Osteoblast (primary cell): Measurements from ENCODE around the gene FAM156A. TPM values are rescaled to one million over a fixed set of nuclear protein-coding genes. Genes with fewer than 3 reads are reported as not detected.
"Not testable (repeated sequence)": the region's sequence is repeated elsewhere in the genome, so short reads cannot be mapped to it uniquely, and the experiment has no call there.

Experiments
- DNase-seq: peaks from one replicate; pipeline ENCODE4 v3.0.0; 2011; ENCODE audit warnings: low spot score, mixed read lengths; ENCODE audit not compliant: insufficient read length; ENCODE audit errors: missing footprints
- H2AFZ ChIP-seq: 2 replicates; pipeline ENCODE4 v1.6.0; 2011; ENCODE audit warnings: mild to moderate bottlenecking, low read length
- H3K27ac ChIP-seq: 2 replicates; pipeline ENCODE4 v1.5.1; 2011; ENCODE audit warnings: mild to moderate bottlenecking, low read depth, low read length, moderate library complexity
- H3K27me3 ChIP-seq: 2 replicates; pipeline ENCODE4 v1.6.0; 2012; ENCODE audit warnings: mild to moderate bottlenecking, control low read depth, inconsistent platforms, low read length, moderate library complexity; ENCODE audit not compliant: insufficient read depth
- H3K36me3 ChIP-seq: 2 replicates; pipeline ENCODE4 v1.5.1; 2011; ENCODE audit warnings: mild to moderate bottlenecking, low read length, control low read depth, moderate library complexity; ENCODE audit not compliant: insufficient read depth
- H3K4me1 ChIP-seq: 2 replicates; pipeline ENCODE4 v1.5.1; 2011; ENCODE audit warnings: mild to moderate bottlenecking, low read length, control low read depth, moderate library complexity; ENCODE audit not compliant: insufficient read depth
- H3K4me2 ChIP-seq: 2 replicates; pipeline ENCODE4 v1.6.0; 2011; ENCODE audit warnings: mild to moderate bottlenecking, low read length; ENCODE audit not compliant: insufficient read depth
- H3K4me3 ChIP-seq: fragments of 200-600 bp; sonication (generic); 3 replicates; pipeline ENCODE4 v1.5.1; 2012; ENCODE audit warnings: mild to moderate bottlenecking, low read length, inconsistent platforms; ENCODE audit not compliant: insufficient read depth
- H3K79me2 ChIP-seq: 2 replicates; pipeline ENCODE4 v1.6.0; 2012; ENCODE audit warnings: mild to moderate bottlenecking, low read length, control low read depth, inconsistent platforms; ENCODE audit not compliant: insufficient read depth
- H3K9me3 ChIP-seq: 2 replicates; pipeline ENCODE4 v1.5.1; 2011; ENCODE audit warnings: low read depth, low read length, control low read depth
- H4K20me1 ChIP-seq: 2 replicates; pipeline ENCODE4 v1.6.0; 2012; ENCODE audit warnings: mild to moderate bottlenecking, low read length, control low read depth; ENCODE audit not compliant: insufficient read depth
- total RNA-seq: library from RNA; depleted of rRNA; stranded (reverse); fragments of >200 nt; gene quantifications from 2 replicates; pipeline ENCODE4 v1.2.3, GENCODE V29; 2012
- TF ChIP-seq, protein P1 (sequence below): IDR thresholded peaks from 2 replicates; pipeline ENCODE4 v1.5.1; 2011; ENCODE audit warnings: mild to moderate bottlenecking, low read depth, low read length, moderate library complexity; ENCODE audit errors: extremely low read depth

The FAM156A gene
- total RNA-seq, 1 donor = 16.6 TPM

- Histone ChIP-seq H3K27ac (peak overlapping the region; percentile 96), H3K4me2 (peak overlapping the region; percentile 76), H2AFZ (peak overlapping the region; percentile 97), H3K27me3 (peaks cover 16% of the 10 kb centered on the region), H3K9me3 (no peaks in the 10 kb centered on the region), H3K4me3 (peak overlapping the region; percentile 81), H3K4me1 (peaks cover 7% of the 10 kb centered on the region), H3K79me2 (peaks cover 20% of the 10 kb centered on the region), H3K36me3 (no peaks in the 10 kb centered on the region), H4K20me1 (no peaks in the 10 kb centered on the region)
- DNase-seq = peak; percentile 94
- TF ChIP-seq, protein P1, sequence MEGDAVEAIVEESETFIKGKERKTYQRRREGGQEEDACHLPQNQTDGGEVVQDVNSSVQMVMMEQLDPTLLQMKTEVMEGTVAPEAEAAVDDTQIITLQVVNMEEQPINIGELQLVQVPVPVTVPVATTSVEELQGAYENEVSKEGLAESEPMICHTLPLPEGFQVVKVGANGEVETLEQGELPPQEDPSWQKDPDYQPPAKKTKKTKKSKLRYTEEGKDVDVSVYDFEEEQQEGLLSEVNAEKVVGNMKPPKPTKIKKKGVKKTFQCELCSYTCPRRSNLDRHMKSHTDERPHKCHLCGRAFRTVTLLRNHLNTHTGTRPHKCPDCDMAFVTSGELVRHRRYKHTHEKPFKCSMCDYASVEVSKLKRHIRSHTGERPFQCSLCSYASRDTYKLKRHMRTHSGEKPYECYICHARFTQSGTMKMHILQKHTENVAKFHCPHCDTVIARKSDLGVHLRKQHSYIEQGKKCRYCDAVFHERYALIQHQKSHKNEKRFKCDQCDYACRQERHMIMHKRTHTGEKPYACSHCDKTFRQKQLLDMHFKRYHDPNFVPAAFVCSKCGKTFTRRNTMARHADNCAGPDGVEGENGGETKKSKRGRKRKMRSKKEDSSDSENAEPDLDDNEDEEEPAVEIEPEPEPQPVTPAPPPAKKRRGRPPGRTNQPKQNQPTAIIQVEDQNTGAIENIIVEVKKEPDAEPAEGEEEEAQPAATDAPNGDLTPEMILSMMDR = peak; percentile 65
Measured at GRCh38 chrX:52995135-52995986, 37.0 kb upstream of the FAM156A start.

DNA sequence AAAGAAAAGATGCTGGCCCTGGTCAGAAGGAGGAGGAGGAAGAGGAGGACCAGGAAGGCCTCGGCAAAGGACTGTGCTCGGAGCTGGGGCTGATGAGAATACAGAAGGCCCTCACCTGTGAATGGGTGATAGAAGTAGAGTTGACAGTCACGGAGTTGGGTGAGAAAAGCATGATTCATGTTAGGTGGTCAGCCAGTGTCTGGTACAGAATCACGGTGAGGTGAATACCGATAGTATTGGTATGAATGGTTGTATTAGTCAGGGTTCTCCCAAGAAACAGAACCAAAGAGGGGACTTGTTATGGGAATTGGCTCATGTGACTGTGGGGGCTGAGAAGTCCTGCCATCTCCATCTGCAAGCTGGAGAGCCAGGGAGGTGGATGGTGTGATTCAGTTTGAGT is 32.5 kb upstream of the FAM156A start:
- Histone ChIP-seq H4K20me1 (no peaks in the 10 kb centered on the region), H3K4me3 (no peak overlapping the region), H2AFZ (no peak overlapping the region), H3K9me3 (no peaks in the 10 kb centered on the region), H3K36me3 (no peaks in the 10 kb centered on the region), H3K27ac (no peak overlapping the region), H3K27me3 (no peaks in the 10 kb centered on the region), H3K4me2 (no peak overlapping the region), H3K79me2 (peaks cover 35% of the 10 kb centered on the region), H3K4me1 (peaks cover 15% of the 10 kb centered on the region)
- DNase-seq = no peak
- TF ChIP-seq, protein P1 = no peak

DNA sequence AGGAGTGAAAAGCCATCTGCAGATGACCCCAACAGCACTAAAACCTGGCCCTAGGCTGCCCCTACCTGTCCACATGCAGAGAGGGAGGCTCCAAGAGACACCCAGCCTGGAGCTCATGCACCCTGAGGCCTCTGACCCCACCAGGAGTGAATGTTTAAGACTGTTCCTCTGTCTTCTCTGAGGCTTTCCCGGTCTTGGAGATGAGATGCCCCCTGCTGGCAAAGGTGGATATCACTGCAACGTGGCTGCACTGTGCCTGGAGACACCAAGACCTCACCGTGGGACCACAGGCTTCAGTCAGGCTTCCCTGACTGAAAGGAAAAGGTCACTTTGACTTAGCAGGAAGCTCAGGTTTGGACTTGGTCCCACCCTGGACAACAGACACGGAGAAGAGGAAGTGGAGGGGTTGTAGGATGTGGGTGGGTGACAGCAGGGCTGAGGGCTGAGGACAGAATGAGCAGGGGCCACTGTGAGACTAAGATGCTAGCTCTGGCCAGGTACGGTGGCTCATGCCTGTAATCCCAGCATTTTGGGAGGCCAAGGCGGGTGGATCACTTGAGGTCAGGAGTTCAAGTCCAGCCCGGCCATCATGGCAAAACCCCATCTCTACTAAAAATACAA is 31.8 kb upstream of the FAM156A start:
- H3K9me3 ChIP-seq, DNase-seq, H4K20me1 ChIP-seq, H2AFZ ChIP-seq, H3K4me2 ChIP-seq, H3K36me3 ChIP-seq, H3K27me3 ChIP-seq, H3K4me3 ChIP-seq: not testable (repeated sequence)
- peaks cover 15% of the 10 kb centered on the region for H3K4me1 ChIP-seq
- peaks cover 37% of the 10 kb centered on the region for H3K79me2 ChIP-seq
- TF ChIP-seq, protein P1 = peak; percentile 71
- peak overlapping the region; percentile 28 for H3K27ac ChIP-seq
